ENCODE results near the gene LRRC28. TPM values are rescaled to one million over a fixed set of nuclear protein-coding genes. Genes with fewer than 3 reads are reported as not detected.

LRRC28 gene
- total and polyA plus RNA-seq, 9 of the 15 experiments (the other 6 are each of a cell fraction or from before 2014, with no cell fraction given), result 5.5 to 17.4 (median 7.9) TPM

DNA sequence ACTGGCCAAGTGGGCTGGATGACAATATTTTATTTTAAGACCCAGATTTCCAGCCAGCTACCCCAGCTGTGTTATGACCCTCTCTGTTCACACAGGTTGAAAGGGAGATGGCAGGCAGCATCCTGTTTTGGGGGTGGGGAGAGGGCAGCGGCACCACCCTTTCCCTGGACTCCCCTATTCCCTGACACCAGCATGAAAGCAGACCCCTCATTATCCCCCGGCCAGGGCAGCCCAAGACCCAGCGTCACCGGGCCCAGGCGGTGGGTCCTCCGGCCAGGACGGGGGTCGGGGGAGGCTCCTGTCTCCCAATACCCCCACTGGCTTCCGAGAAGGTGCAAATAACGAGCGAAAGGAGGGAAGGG is 186.9 kb downstream of the LRRC28 start (continued):
- no peak for TF ChIP-seq ZNF311 (CRISPR knock-in tag; IDR thresholded peaks at IDR 0.05)
- TF ChIP-seq HSF4 (CRISPR knock-in tag; IDR thresholded peaks at IDR 0.05; ENCODE audit: borderline replicate concordance), result no peak
- TF ChIP-seq, protein P1, sequence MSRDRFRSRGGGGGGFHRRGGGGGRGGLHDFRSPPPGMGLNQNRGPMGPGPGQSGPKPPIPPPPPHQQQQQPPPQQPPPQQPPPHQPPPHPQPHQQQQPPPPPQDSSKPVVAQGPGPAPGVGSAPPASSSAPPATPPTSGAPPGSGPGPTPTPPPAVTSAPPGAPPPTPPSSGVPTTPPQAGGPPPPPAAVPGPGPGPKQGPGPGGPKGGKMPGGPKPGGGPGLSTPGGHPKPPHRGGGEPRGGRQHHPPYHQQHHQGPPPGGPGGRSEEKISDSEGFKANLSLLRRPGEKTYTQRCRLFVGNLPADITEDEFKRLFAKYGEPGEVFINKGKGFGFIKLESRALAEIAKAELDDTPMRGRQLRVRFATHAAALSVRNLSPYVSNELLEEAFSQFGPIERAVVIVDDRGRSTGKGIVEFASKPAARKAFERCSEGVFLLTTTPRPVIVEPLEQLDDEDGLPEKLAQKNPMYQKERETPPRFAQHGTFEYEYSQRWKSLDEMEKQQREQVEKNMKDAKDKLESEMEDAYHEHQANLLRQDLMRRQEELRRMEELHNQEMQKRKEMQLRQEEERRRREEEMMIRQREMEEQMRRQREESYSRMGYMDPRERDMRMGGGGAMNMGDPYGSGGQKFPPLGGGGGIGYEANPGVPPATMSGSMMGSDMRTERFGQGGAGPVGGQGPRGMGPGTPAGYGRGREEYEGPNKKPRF (IDR thresholded peaks at IDR 0.05; ENCODE audit: low read depth, low read length), result no peak
- no peak for TF ChIP-seq ZSCAN32 (CRISPR knock-in tag; IDR thresholded peaks at IDR 0.05)

DNA sequence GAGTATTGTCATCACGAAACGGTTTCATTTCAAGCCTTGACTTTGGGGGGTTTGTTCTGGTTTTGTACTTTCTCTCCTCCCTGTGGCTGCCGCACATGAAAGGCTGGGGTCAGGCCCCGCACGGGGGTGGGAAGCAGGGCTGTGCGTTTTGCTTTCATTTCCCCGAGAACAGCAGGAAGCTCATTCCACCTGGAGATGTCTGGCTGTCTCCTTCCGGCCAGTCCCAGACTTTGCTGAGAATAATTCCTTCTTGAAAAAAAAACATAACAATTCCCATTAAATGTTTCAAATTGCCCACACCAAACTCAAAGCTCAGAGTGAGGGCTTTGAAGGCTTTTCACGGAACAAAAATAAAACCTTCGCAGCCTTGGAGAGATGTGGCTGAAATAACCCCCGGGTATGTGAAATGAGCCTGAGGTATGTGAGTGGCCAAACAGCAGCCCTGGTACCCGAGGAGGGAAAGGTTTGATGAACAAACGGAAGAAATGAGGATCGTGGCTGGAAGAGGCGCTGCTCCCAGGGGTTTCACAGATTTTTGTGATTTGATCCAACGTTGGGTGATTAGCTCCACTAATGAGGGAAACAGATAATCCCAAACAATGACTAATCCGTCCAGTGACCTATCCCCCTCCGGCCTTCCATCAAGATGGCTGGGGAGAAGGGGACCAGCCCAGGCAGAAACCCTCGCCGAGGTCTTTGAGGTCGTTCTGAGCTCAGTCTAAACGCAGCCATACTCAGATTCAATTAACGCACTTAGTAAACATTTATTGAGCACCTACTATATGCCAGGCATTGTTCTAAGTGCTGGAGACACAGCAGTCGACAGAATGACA is 187.6 kb downstream of the LRRC28 start:
- Histone ChIP-seq H3K9ac (ENCODE audit: insufficient read depth in 1 of 2, low read depth in 2 of 2, low read length in 2 of 2) (no peak overlapping the region; a peak in 1 of 4 replicates), H3K79me2 (ENCODE audit: control insufficient read depth, insufficient read depth, low read length) (no peaks in the 10 kb centered on the region), H3K27ac (ENCODE audit: extremely low read depth, low read depth, low read length) (no peak overlapping the region), H2AFZ (ENCODE audit: low read depth, low read length) (no peak overlapping the region), H3K9me3 (replicated peaks; ENCODE audit: control insufficient read depth, insufficient read depth, low read depth, low read length) (no peaks in the 10 kb centered on the region), H3K4me2 (ENCODE audit: insufficient read depth, low read length) (no peak overlapping the region), H3K4me3 (no peak overlapping the region), H3K27me3 (ENCODE audit: control insufficient read depth in 2 of 2, insufficient read depth in 2 of 2, low read length in 2 of 2) (peaks cover 38 to 88% of the 10 kb centered on the region in 2 experiments), H3K9me1 (ENCODE audit: control insufficient read depth, insufficient read depth, low read length) (no peaks in the 10 kb centered on the region), H4K20me1 (replicated peaks; ENCODE audit: control insufficient read depth, insufficient read depth, low read length) (peaks cover 16% of the 10 kb centered on the region), H3K4me1 (replicated peaks in 1 of 2; ENCODE audit: control insufficient read depth in 2 of 2, insufficient read depth in 2 of 2, low read length in 2 of 2) (peaks cover 0 to 10% of the 10 kb centered on the region in 2 experiments; a peak in 2 of 5 replicates), H3K36me3 (ENCODE audit: control insufficient read depth, insufficient read depth, low read length) (no peaks in the 10 kb centered on the region)
- in situ Hi-C loops (cut with MboI) (no loop called here), intact Hi-C loops (cut with micrococcal nuclease) (no loop called here)
- CTCF ChIA-PET (ENCODE audit: low intra/inter-chr PET ratio), result no interaction called here
- DNase-seq (ENCODE audit: extremely low read depth in 1 of 4, low spot score in 3 of 4), result no peak
- ATAC-seq, result no peak
- no TSS peak for BruUV-seq (replicated peaks)
- WGBS (ENCODE audit: insufficient coverage, low coverage, missing lambda C conversion rate), result 2% methylated on average over 23 of the region's 24 CpGs
- POLR2A ChIA-PET, result interaction anchor here (0.8 to 1.7 kb wide), 3 partner anchors 8 to 54 kb away, joined by 3 read pairs; no protein-coding TSS in a partner anchor
- no peak for FAIRE-seq
- TF ChIP-seq KAT7 (CRISPR knock-in tag; IDR thresholded peaks at IDR 0.05; ENCODE audit: borderline replicate concordance), result no peak
- TF ChIP-seq, protein P2, sequence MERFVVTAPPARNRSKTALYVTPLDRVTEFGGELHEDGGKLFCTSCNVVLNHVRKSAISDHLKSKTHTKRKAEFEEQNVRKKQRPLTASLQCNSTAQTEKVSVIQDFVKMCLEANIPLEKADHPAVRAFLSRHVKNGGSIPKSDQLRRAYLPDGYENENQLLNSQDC (CRISPR knock-in tag; IDR thresholded peaks at IDR 0.05), result no peak
- no peak for TF ChIP-seq NBN (IDR thresholded peaks at IDR 0.05; ENCODE audit: low read depth)
- no peak for TF ChIP-seq ZNF347 (CRISPR knock-in tag; IDR thresholded peaks at IDR 0.05; ENCODE audit: low read depth)
- TF ChIP-seq SMARCA4 (IDR thresholded peaks at IDR 0.05), result no peak
- TF ChIP-seq, protein P3, sequence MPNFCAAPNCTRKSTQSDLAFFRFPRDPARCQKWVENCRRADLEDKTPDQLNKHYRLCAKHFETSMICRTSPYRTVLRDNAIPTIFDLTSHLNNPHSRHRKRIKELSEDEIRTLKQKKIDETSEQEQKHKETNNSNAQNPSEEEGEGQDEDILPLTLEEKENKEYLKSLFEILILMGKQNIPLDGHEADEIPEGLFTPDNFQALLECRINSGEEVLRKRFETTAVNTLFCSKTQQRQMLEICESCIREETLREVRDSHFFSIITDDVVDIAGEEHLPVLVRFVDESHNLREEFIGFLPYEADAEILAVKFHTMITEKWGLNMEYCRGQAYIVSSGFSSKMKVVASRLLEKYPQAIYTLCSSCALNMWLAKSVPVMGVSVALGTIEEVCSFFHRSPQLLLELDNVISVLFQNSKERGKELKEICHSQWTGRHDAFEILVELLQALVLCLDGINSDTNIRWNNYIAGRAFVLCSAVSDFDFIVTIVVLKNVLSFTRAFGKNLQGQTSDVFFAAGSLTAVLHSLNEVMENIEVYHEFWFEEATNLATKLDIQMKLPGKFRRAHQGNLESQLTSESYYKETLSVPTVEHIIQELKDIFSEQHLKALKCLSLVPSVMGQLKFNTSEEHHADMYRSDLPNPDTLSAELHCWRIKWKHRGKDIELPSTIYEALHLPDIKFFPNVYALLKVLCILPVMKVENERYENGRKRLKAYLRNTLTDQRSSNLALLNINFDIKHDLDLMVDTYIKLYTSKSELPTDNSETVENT (CRISPR knock-in tag; IDR thresholded peaks at IDR 0.05), result no peak
- no peak for TF ChIP-seq ZNF561 (CRISPR knock-in tag; conservative IDR thresholded peaks at IDR 0.05)
- TF ChIP-seq THRAP3 (IDR thresholded peaks at IDR 0.05; ENCODE audit: borderline replicate concordance), result no peak
- no peak for TF ChIP-seq PPARD (CRISPR knock-in tag; IDR thresholded peaks at IDR 0.05)
- no peak for TF ChIP-seq ATF1 (CRISPR knock-in tag; IDR thresholded peaks at IDR 0.05)
- no peak for TF ChIP-seq ATF1 (tag; IDR thresholded peaks at IDR 0.05)
- no peak for TF ChIP-seq NFIX (CRISPR knock-in tag; IDR thresholded peaks at IDR 0.05; ENCODE audit: low read depth)
- no peak for TF ChIP-seq GTF2F1 (IDR thresholded peaks at IDR 0.05; ENCODE audit: low read depth, low read length)
- no peak for TF ChIP-seq ARHGAP35 (IDR thresholded peaks at IDR 0.05; ENCODE audit: partially characterized antibody)

All from K562 (cell line).